GM12873 (cell line): Measurements from ENCODE around the gene TTC39A.

ENCODE experiments used
- CTCF ChIP-seq: IDR thresholded peaks from 2 replicates; pipeline ENCODE4 v1.5.1; 2012; ENCODE audit warnings: low read depth, mild to moderate bottlenecking, moderate library complexity, low read length, control low read depth; ENCODE audit not compliant: insufficient read depth; ENCODE audit errors: missing control alignments

The TTC39A gene

GRCh38 chr1:51284487-51284954, 45.8 kb downstream of the TTC39A start:
- no peak for TF ChIP-seq CTCF

GRCh38 chr1:51283979-51284378, 46.4 kb downstream of the TTC39A start:
- TF ChIP-seq CTCF, result no peak

DNA sequence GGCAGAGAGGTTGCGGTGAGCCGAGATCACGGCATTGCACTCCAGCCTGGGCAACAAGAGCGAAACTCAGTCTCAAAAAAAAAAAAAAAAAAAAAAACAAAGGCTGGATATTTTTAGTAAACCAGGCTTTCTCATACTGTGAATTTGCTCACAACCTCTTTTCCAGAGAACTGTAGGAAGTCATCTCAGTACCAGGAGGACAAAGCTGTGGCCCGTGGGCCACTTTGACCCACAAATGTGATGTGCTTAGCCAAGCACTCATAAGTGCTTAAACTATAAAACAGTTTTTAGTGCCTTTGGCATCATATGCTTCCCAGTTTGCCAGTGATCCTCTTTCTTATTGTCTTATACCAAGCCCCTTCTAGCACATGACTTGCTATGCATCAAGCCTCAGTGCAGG, 47.8 kb downstream of the TTC39A start:
- TF ChIP-seq CTCF, result no peak

- no peak for TF ChIP-seq CTCF
Observed at GRCh38 chr1:51281807-51282206, 48.6 kb downstream of the TTC39A start.

DNA sequence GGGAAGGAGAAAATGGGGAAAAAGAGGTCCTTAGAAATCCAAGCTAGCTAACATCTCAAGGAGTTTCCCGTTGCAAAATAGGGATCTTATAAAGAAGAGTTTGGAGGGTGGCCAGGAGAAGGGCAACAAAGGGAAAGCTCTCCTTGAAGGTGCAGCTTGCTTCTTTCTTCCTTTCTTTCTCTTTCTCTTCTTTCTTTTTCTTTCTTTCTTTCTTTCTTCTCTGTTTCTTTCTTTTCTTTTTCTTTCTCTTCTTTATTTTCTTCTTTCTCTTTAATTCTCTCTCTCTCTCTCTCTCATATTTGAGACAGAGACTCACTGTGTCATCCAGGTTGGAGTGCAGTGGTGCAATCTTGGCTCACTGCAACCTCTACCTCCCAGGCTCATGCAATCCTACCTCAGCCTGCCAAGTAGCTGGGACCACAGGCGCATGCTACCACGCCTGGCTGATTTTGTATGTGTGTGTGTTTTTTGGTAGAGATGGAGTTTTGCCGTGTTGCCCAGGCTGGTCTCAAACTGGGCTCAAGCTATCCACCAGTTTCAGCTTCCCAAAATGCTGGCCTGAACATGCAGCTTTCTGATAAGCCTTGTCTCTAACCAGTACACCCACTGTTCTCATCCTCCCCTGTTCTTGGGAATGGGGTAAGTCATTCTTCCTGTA, 49.9 kb downstream of the TTC39A start:
- TF ChIP-seq CTCF, result no peak

- no peak for TF ChIP-seq CTCF
Observed at GRCh38 chr1:51276286-51276685, 54.1 kb downstream of the TTC39A start.

- no peak for TF ChIP-seq CTCF
Observed at GRCh38 chr1:51274676-51275075, 55.7 kb downstream of the TTC39A start.
